GM19035 (cell line): ENCODE measurements around the gene DDHD1.
A peak's percentile ranks its signal among the peaks of the same experiment; 100 is the strongest.
"Not testable (repeated sequence)": the region's sequence is repeated elsewhere in the genome, so short reads cannot be mapped to it uniquely, and the experiment has no call there.

Source experiments
- ATAC-seq: cut with Tn5 transposase; IDR thresholded peaks from one replicate; pipeline ENCODE4 v1.9.1; 2021; ENCODE audit not compliant: unreplicated experiment

DDHD1 gene

GRCh38 chr14:53152184-53152886, 788 bp downstream of the DDHD1 start:
- ATAC-seq: peak; percentile 20

- no peak for ATAC-seq
Measured at GRCh38 chr14:53151523-53152183, 1.5 kb downstream of the DDHD1 start.

DNA sequence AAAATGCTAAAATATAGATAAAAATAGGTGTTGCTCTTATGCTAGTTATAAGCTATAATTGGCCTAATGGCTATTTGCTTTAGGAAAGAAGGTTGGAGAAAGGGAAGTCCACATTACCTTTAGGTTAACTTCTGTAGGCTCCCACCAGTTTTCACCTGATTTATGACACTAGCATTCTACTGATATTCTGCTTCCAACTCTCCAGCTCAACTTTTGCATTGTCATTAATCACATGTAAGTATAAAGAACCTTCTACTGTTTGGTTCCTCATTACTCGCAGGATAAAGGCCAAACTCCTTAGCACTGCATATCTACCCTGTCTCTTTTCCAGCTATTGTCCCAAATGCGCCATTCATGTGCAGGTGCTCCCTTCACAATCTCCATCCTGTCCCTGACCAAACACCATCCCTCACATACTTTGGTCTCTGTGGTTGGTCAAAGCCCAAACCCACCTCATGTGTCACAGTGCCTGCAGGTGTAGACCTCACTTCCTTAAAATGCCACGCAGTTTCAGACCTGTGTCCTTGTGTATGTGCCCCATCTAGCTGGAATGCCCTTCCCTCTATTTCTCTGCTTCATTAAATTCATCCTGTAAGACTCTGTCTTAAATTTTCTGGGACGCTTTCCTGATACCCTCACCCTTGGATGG, 3.3 kb downstream of the DDHD1 start:
- no peak for ATAC-seq

DNA sequence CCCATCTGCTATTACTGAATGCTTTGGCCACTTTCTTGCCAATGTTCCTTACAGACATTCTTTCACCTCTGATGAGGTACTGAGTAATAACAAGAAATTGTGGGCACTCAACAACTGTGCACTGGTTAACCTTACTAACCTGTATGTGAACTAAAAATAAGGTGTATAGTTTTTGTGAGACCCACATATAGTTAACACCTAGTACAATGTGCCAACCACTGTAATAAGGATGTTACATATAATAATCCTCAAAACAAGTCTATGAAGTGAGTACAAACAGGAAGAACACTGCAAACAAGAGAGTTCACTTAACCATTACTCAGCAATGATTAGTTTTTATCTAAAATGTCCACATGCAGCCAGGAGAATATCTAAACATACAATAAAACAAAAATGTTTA, 4.5 kb downstream of the DDHD1 start:
- no peak for ATAC-seq

DNA sequence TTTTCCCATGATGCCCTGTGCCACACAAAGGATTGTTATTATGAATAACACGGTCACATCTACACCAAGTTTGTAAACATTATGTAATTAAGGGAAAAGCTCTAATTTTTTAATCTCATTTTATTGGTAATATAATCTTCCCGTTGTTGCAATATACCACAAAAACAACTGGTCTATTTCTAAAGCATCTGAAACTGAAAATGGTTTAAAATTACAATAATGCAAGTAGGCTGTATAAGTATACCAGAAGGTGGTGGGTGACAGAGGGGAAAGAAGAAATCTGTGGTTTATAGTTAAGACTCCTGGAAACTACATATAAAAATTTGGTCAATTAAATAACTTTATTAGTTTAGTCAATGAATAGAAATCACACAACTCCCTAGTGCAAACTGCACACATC, 5.2 kb downstream of the DDHD1 start:
- ATAC-seq: no peak

DNA sequence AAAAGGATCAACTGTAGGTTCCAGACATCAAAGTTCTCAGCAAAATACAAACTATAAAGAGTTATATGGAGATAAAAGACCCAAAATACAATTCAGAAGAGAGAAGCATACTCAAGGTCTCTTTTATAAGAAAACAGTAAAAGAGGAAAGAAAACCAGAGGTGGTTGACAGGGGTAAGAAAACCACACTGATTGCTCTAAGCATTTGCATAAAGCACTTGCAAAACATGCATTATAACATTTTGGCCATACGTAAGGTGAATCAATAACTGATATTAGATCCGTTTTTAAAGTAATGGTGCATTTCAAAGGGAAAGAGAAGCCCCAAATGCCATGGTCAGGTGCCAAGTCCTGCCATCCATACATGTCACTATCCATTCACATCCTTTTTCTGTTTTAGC, 5.9 kb downstream of the DDHD1 start:
- peak; percentile 44 for ATAC-seq

DNA sequence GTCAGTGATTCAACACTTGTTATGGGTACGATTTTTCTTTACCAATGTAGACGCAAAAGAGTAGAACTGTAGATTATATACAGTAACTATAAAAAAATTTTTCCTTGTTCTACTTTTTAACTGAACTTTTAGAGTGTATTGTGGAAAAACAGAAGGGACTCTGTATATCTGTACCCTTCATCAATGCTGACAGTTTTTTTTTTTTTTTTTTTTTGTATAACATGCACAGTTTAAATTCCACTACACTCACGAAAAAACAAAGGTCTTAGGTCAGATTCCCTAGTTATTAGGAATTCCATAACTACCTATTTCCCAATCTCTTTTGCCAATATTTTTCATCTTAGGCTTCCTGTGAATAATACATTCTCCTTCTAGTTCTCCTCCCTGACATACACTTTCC, 6.4 kb downstream of the DDHD1 start:
- ATAC-seq: no peak

DNA sequence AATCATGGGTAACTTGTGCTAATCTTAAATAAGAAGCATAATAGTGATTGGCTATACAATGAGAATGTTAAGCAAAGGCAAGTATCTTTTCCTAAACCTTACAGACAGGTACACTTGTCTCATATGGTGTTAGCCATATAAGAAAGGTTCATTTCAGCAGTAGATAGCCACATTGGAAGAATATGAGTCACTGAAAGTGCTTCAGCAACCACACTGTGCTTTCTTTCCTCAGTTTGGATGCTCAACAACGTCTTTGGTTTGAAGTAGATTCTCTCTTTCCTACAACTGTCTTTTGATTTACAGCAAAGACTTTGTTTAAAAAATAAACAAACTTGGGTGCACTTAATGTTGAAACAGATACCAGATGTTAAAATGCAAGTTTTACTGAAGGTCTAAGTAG, 8.9 kb downstream of the DDHD1 start:
- ATAC-seq: peak; percentile 69

GRCh38 chr14:53140585-53140984, 12.5 kb downstream of the DDHD1 start:
- no peak for ATAC-seq

DNA sequence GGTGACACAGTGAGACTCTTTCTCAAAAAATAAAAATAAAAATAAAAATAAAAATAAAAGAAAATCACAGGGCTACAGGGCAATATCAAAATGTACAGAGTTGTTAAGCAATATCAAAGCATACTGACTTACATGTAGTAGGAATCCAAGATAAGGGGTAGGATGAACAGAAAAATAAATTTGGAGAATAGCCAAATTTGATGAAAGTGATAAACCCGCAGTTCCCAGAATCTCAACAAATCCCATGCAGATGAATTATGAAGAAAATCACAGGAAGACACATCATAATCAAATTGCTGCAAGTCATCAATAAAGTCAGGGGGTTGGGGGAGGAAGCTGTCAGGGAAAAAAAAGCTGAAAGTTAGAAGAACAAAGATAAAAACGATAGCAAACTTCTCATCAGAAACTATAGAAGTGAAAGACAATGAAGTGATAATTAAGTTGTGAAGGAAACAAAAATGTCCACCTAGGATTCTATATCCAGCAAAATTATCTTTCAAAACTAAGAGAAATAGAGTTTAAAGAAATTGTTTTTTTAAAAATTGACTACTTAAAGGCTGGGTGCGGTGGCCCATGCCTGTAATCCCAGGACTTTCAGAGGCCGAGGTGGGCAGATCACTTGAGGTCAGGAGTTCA, 15.4 kb downstream of the DDHD1 start:
- no peak for ATAC-seq

DNA sequence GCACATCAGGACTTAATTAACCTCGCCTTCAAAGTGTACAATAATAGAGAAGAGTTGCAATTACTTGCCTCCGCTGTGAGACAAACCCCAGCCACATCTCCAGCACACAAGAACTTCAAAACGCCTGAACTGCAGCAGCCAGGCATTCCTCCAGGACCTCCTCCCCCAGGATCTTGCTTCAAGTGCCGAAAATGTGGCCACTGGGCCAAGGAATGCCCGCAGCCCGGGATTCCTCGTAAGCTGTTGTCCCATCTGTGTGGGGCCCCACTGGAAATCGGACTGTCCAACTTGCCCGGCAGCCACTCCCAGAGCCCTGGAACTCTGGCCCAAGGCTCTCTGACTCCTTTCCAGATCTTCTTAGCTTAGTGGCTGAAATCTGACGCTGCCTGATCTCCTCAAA, 22.6 kb downstream of the DDHD1 start:
- ATAC-seq: not testable (repeated sequence)

DNA sequence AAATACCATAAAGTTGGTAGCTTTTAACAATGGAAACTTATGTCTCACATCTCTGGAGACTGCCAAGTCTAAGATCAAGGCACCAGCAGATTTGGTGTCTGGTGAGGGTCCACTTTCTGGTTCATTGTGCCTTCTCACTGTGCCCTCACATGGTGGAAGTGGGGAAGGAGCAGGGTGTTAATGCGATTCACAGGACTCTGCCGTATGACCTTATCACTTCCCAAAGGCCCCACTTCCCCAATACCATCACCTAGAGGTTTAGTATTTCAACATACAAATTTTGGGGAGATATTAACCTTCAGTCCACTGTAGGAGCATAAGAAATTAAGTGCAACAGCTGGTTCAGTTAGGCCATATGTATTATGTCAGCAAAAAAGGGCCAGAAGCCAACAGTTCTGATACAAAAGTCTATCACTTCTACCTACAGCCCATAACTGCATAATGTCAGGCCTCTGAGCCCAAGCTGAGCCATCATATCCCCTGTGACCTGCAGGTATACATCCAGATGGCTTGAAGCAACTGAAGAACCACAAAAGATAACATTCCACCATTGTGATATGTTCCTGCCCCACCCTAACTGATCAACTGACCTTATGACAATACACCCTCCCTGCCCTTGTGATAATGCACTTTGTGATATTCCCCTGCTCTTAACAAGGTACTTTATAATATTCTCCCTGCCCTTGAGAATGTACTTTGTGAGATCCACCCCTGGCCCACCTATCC, 24.7 kb downstream of the DDHD1 start:
- ATAC-seq: no peak

DNA sequence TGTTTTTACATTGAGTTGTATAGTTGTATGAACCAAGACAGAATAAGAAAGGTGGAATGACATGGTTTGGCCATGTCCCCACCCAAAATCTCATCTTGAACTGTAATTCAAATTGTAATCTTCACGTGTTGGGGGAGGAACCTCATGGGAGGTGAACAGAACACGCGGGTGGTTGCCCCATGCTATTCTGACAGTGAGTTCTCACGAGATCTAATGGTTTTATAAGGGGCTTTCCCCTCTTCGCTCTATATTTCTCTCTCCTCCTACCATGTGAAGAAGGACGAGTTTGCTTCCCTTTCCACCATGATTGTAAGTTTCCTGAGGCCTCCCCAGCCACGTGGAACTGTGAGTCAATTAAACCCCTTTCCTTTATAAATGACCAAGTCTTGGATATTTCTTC, 25.3 kb downstream of the DDHD1 start:
- no peak for ATAC-seq

GRCh38 chr14:53127151-53127550, 26.0 kb downstream of the DDHD1 start:
- ATAC-seq: peak; percentile 26

DNA sequence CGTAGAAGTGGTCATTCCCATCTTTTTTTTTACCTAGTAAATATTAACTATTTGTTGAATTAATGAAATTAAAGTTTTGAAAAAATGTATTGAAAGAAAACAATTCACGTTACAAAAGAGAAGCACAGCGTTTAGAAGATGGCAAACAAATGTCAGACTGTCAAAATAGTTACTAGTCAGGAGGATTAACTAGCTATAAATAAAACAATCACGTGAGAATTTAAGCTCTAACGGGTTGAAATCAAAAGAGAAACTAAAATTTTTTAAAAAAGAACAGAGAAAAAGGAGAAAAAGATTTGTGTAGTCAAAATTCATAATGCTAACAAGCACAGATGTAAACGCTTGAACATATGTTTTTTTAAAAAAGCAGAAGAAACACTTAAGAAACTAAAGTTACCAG, 26.4 kb downstream of the DDHD1 start:
- peak; percentile 53 for ATAC-seq

DNA sequence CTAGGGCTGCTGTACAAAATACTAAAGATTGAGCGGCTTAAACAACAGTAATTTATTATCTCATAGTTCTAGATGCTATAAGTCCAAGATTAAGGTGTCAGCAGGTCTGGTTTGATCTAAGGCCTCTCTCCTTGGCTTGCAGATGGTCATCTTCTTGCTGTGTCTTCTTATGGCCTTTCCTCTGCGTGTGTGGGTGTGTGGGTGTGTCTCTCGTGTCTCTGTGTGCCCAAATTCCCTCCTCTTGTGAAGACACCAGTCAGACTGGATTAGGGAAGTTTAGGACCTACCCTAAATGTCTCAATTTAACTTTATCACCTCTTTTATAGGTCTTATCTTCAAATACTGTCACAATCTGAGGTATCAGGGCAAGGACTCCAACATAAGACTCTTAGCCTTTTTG, 28.3 kb downstream of the DDHD1 start:
- ATAC-seq: no peak

DNA sequence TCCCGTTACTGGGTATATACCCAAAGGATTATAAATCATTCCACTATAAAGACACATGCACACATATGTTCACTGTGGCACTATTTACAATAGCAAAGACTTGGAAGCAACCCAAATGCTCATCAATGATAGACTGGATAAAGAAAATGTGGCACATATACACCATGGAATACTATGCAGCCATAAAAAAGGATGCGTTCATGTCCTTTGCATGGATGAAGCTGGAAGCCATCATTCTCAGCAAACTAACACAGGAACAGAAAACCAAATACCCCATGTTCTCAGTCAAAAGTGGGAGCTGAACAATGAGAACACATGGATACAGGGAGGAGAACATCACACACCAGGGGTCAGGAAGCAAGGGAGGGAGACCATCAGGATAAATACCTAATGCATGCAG, 31.7 kb downstream of the DDHD1 start:
- not testable (repeated sequence) for ATAC-seq

GRCh38 chr14:53117479-53117878, 35.6 kb downstream of the DDHD1 start:
- not testable (repeated sequence) for ATAC-seq

DNA sequence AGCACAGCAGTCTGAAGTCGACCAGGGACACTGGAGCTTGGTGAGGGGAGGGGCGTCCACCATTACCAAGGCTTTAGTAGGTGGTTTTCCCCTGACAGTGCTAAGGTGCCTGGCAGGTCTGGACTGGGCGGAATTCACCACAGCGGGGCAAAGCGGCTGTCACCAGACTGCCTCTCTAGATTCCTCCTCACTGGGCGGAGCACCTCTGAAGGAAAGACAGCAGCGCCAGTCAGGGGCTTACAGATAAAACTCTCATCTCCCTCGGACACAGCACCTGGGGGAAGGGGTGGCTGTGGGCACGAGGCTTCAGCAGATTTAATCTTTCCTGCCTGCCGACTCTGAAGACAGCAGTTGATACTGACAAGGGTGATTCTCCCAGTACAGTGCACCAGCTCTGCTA, 39.1 kb downstream of the DDHD1 start:
- ATAC-seq: no peak

DNA sequence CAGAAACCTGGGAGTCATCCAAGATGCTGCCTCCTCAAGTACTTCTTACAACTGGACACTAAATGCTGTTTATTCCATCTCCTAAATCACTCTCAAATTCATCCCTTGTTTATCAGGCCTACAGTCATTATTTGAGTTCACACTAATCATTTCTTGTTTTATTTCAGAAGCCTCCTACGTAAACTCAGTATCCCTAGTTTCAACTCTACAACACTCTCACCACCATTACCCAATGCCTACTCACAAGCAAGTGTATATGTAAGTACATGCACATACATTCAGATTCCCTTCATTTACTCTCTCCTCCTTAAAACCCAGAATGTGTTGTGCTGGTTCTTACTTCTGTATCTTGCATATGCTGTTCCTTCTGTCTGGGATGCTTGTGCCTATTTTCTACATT, 43.0 kb downstream of the DDHD1 start:
- no peak for ATAC-seq
